ENCODE results near the gene RIC8A. TPM values are rescaled to one million over a fixed set of nuclear protein-coding genes. Genes with fewer than 3 reads are reported as not detected.

RIC8A gene
- total and polyA plus RNA-seq, 9 of the 15 experiments (the other 6 are each of a cell fraction or from before 2014, with no cell fraction given): 10.7 to 108 (median 72.1) TPM

- TF ChIP-seq AFF1 (IDR thresholded peaks at IDR 0.05; ENCODE audit: low read depth in 1 of 2, partially characterized antibody in 2 of 2): no peak
- no peak for TF ChIP-seq ZFP30 (CRISPR knock-in tag; IDR thresholded peaks at IDR 0.05; ENCODE audit: borderline replicate concordance)
- TF ChIP-seq MBD1 (CRISPR knock-in tag; IDR thresholded peaks at IDR 0.05): no peak
- TF ChIP-seq ARID3B (CRISPR knock-in tag; IDR thresholded peaks at IDR 0.05; ENCODE audit: borderline replicate concordance): no peak
- TF ChIP-seq ZBTB33 (CRISPR knock-in tag; IDR thresholded peaks at IDR 0.05): no peak
- TF ChIP-seq HEY1 (CRISPR knock-in tag; IDR thresholded peaks at IDR 0.05; ENCODE audit: borderline replicate concordance): no peak
- no peak for TF ChIP-seq ZNF695 (CRISPR knock-in tag; IDR thresholded peaks at IDR 0.05)
- no peak for TF ChIP-seq NR0B1 (IDR thresholded peaks at IDR 0.05; ENCODE audit: partially characterized antibody)
- TF ChIP-seq MEF2D (tag; conservative IDR thresholded peaks at IDR 0.05; ENCODE audit: low read depth): no peak
- TF ChIP-seq ZNF174 (CRISPR knock-in tag; IDR thresholded peaks at IDR 0.05): no peak
- TF ChIP-seq FIP1L1 (IDR thresholded peaks at IDR 0.05; ENCODE audit: low read depth, low read length, poor library complexity, severe bottlenecking): no peak
- no peak for TF ChIP-seq RBM22 (IDR thresholded peaks at IDR 0.05; ENCODE audit: low read depth, low read length, poor library complexity, severe bottlenecking)
- no peak for TF ChIP-seq ZNF212 (CRISPR knock-in tag; IDR thresholded peaks at IDR 0.05)
Measured at GRCh38 chr11:251550-251949, 44.0 kb downstream of the RIC8A start (continued).
